Measurements from ENCODE around the gene MRPL49. TPM values are rescaled to one million over a fixed set of nuclear protein-coding genes. Genes with fewer than 3 reads are reported as not detected.
A peak's percentile ranks its signal among the peaks of the same experiment; 100 is the strongest.

MRPL49 gene
- total and polyA plus RNA-seq, 2 experiments from 2014 or later: 78.2 to 122 TPM

DNA sequence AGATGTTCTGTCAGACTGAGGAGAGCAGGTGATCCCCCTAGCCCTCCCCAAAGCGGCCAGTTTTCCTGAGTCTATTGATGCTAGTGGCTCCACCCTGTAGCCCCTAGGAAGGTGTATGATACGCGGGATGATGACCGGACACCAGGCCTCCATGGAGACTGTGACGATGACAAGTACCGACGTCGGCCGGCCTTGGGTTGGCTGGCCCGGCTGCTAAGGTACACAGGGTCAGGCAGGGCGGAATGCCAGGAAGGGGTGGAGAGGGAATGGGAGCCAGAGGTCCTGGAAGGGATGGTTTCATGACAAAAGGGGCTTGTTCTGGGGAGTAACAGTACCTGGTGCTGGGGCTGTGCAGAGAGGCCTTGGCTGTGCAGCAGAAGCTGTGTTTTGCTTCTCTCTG, 34.9 kb upstream of the MRPL49 start:
- Histone ChIP-seq H3K4me3 (no peak overlapping the region), H3K27me3 (no peaks in the 10 kb centered on the region), H3K4me1 (ENCODE audit: low read depth) (no peaks in the 10 kb centered on the region), H3K9me3 (ENCODE audit: low read depth) (no peaks in the 10 kb centered on the region), H3K27ac (no peak overlapping the region), H3K36me3 (peaks cover 11% of the 10 kb centered on the region)
- no peak for TF ChIP-seq CTCF (IDR thresholded peaks at IDR 0.05; ENCODE audit: low read depth, low read length)
- no peak for DNase-seq (ENCODE audit: low read depth in 1 of 2, low spot score in 1 of 2)

DNA sequence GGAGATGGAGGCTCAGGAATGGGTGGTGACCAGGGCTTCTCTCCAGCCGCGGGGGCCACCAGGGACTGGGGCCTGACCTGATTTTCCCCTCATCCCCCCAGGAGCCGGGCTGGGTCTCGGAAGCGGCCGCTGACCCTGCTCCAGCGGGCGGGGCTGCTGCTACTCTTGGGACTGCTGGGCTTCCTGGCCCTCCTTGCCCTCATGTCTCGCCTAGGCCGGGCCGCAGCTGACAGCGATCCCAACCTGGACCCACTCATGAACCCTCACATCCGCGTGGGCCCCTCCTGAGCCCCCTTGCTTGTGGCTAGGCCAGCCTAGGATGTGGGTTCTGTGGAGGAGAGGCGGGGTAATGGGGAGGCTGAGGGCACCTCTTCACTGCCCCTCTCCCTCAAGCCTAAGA, 34.3 kb upstream of the MRPL49 start:
- no peak for DNase-seq (ENCODE audit: low read depth in 1 of 2, low spot score in 1 of 2)
- TF ChIP-seq CTCF (IDR thresholded peaks at IDR 0.05; ENCODE audit: low read depth, low read length): no peak
- H3K4me3 ChIP-seq: no peak overlapping the region
- H3K9me3 ChIP-seq (ENCODE audit: low read depth): no peaks in the 10 kb centered on the region
- H3K36me3 ChIP-seq: peaks cover 11% of the 10 kb centered on the region
- no peaks in the 10 kb centered on the region for H3K27me3 ChIP-seq
- no peak overlapping the region for H3K27ac ChIP-seq
- no peaks in the 10 kb centered on the region for H3K4me1 ChIP-seq (ENCODE audit: low read depth)

DNA sequence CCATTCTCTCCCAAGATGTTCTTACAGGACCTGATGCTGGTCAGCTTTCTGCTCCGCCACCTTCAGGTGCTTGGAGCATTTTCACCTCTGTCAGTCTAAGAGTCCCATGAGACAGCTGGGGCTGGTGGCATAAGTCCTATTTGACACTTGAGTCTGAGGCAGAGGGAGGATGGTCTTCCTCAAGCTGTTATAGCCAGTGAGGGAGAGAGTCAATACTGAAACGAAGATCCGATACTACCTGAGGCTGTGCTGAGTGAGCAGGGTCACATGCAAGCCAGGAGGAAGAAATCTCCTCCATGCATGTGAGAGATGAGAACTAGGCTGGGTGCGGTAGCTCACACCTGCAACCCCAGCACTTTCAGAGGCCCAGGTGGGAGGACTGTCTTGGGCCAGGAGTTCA, 32.5 kb upstream of the MRPL49 start:
- no peak for TF ChIP-seq CTCF (IDR thresholded peaks at IDR 0.05; ENCODE audit: low read depth, low read length)
- H3K4me3 ChIP-seq: no peak overlapping the region
- no peak for DNase-seq (ENCODE audit: low read depth in 1 of 2, low spot score in 1 of 2)

GRCh38 chr11:65090628-65091027, 31.5 kb upstream of the MRPL49 start:
- no peak for TF ChIP-seq CTCF (IDR thresholded peaks at IDR 0.05; ENCODE audit: low read depth, low read length)
- peaks cover 7% of the 10 kb centered on the region for H3K36me3 ChIP-seq
- no peak for DNase-seq (ENCODE audit: low read depth in 1 of 2, low spot score in 1 of 2)
- no peak overlapping the region for H3K4me3 ChIP-seq
- H3K27me3 ChIP-seq: no peaks in the 10 kb centered on the region
- H3K27ac ChIP-seq: no peak overlapping the region
- H3K9me3 ChIP-seq (ENCODE audit: low read depth): no peaks in the 10 kb centered on the region
- H3K4me1 ChIP-seq (ENCODE audit: low read depth): no peaks in the 10 kb centered on the region

More for the DNA sequence above, 32.5 kb upstream of the MRPL49 start:
- H3K36me3 ChIP-seq: peaks cover 11% of the 10 kb centered on the region
- H3K9me3 ChIP-seq (ENCODE audit: low read depth): no peaks in the 10 kb centered on the region
- no peaks in the 10 kb centered on the region for H3K27me3 ChIP-seq
- H3K27ac ChIP-seq: no peak overlapping the region
- H3K4me1 ChIP-seq (ENCODE audit: low read depth): no peaks in the 10 kb centered on the region

DNA sequence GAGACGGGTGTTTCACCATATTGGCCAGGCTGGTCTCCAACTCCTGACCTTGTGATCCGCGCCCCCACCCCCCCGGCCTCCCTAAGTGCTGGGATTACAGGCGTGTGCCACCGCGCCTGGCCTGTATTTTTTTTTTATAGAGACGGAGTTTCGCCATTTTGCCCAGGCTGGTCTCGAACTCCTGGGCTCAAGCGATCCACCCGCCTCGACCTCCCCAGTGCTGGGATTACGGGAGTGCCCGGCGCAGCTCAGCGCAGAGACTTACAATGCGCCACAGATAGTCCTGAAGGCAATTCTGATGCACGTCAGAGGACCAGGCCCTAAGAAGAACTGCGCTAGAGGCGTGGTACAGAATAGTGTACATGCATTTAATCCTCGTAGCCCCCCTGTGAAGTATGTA, 26.7 kb upstream of the MRPL49 start:
- no peak for TF ChIP-seq CTCF (IDR thresholded peaks at IDR 0.05; ENCODE audit: low read depth, low read length)
- no peaks in the 10 kb centered on the region for H3K27me3 ChIP-seq
- DNase-seq (ENCODE audit: low read depth in 1 of 2, low spot score in 1 of 2): no peak
- H3K27ac ChIP-seq: peak overlapping the region; percentile 90
- peaks cover 5% of the 10 kb centered on the region for H3K4me1 ChIP-seq (ENCODE audit: low read depth)
- H3K36me3 ChIP-seq: peaks cover 4% of the 10 kb centered on the region
- H3K9me3 ChIP-seq (ENCODE audit: low read depth): no peaks in the 10 kb centered on the region
- H3K4me3 ChIP-seq: no peak overlapping the region

Data from cardiac muscle cell (in vitro differentiated cells and primary cell).